ENCODE results near the gene ANKRD28.

DNA sequence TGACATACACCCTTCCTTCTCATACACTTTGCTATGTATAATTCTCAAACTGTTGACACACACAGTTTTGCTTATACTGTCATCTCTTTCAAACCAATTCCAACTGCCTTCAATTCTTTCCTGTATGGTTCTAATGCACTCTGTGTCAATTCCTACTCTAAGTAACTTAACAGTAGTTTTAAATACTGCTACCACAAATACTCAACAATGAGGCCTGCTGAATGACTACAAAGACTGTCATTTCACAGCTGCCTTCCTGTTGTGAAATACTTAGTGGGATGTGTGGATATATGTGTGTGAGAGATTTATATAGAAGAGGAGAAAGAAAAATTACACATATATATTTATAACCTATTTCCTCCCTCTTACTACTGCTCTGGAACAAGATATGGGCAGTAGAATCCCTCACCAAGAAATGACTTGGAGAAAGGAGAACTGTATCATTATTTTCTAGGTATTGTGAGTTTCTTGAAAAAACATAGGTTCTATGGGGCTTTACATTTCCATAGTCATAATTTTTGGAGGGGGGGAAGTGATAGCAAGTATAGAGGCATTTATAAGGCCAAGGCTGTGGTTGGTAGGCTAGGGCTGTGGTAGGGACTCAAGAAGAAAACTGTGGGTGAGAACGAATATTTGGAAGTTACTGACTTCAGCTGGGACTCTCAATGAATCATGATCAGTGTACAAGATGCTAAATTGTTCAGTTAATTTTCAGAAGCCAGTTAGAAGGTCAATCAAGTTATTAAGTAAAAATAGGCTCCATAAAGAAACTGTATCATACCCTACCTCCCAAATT lies 88.7 kb downstream of the ANKRD28 start:
- TF ChIP-seq, protein P1, sequence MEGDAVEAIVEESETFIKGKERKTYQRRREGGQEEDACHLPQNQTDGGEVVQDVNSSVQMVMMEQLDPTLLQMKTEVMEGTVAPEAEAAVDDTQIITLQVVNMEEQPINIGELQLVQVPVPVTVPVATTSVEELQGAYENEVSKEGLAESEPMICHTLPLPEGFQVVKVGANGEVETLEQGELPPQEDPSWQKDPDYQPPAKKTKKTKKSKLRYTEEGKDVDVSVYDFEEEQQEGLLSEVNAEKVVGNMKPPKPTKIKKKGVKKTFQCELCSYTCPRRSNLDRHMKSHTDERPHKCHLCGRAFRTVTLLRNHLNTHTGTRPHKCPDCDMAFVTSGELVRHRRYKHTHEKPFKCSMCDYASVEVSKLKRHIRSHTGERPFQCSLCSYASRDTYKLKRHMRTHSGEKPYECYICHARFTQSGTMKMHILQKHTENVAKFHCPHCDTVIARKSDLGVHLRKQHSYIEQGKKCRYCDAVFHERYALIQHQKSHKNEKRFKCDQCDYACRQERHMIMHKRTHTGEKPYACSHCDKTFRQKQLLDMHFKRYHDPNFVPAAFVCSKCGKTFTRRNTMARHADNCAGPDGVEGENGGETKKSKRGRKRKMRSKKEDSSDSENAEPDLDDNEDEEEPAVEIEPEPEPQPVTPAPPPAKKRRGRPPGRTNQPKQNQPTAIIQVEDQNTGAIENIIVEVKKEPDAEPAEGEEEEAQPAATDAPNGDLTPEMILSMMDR (IDR thresholded peaks at IDR 0.05; ENCODE audit: low read length) = no peak
- TF ChIP-seq EZH2 (IDR thresholded peaks at IDR 0.05; ENCODE audit: borderline replicate concordance, low read length) = no peak
